ENCODE data around the gene OSBPL2. TPM values are rescaled to one million over a fixed set of nuclear protein-coding genes. Genes with fewer than 3 reads are reported as not detected.

The OSBPL2 gene
- total RNA-seq, 4 donors from 2014 or later: 25.3 to 43.1 (median 27.6) TPM

- TF ChIP-seq CTCF (IDR thresholded peaks at IDR 0.05; ENCODE audit: low read depth): no peak
These were observed 30.1 kb upstream of the OSBPL2 start for GRCh38 chr20:62208061-62208794.

GRCh38 chr20:62208795-62209755, 29.2 kb upstream of the OSBPL2 start:
- TF ChIP-seq CTCF (IDR thresholded peaks at IDR 0.05; ENCODE audit: low read depth): no peak

- TF ChIP-seq CTCF (IDR thresholded peaks at IDR 0.05; ENCODE audit: low read depth): no peak
These were observed 28.3 kb upstream of the OSBPL2 start for GRCh38 chr20:62209850-62210495.

- TF ChIP-seq CTCF (IDR thresholded peaks at IDR 0.05; ENCODE audit: low read depth): no peak
These were observed 27.8 kb upstream of the OSBPL2 start for GRCh38 chr20:62210496-62210855.

GRCh38 chr20:62211216-62211615, 27.1 kb upstream of the OSBPL2 start:
- TF ChIP-seq CTCF (IDR thresholded peaks at IDR 0.05; ENCODE audit: low read depth): no peak

GRCh38 chr20:62211769-62212288, 26.5 kb upstream of the OSBPL2 start:
- TF ChIP-seq CTCF (IDR thresholded peaks at IDR 0.05; ENCODE audit: low read depth): no peak

Data from subcutaneous adipose tissue (tissue), 4 donors.